GM13977 (cell line): ENCODE measurements around the gene CLDN10.

Source experiments
- DNase-seq: peaks from one replicate; pipeline ENCODE4 v3.0.0; 2012; ENCODE audit warnings: low spot score
- in situ Hi-C: fragments of 300-500 bp; cut with MboI; formaldehyde crosslinking; loops from one replicate; pipeline ENCODE4 v1.12.0; 2022; ENCODE audit warnings: low sequenced_read_pairs, low pct_unique_long_range_greater_than_20kb, mixed read lengths, inconsistent platforms; ENCODE audit not compliant: unreplicated experiment
- TF ChIP-seq, protein P1 (sequence below): IDR thresholded peaks from 2 replicates; pipeline ENCODE4 v1.5.1; 2012; ENCODE audit warnings: mild to moderate bottlenecking, control low read depth; ENCODE audit not compliant: insufficient read depth; ENCODE audit errors: extremely low read depth, missing control alignments

Gene CLDN10

DNA sequence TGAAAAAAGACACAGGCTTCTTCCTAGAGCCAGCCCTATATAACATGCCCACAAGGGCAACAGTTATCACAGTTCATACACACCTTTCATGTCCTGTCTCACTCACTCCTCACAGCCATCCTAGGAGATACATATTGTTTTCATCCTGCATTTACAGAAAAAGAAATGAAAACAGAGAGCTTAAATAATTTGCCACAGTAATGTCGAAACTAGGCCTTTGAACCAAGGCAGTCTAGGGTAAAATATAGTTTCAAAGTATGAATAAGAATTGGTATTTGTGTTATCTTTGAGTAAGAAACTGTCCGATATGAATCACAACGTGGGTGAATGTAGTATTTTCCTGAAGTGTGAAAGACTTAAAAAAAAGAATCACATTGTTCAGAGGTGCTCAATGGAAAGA, 26.8 kb downstream of the CLDN10 start:
- in situ Hi-C loops = no loop called here
- peak; percentile 32 for DNase-seq
- TF ChIP-seq, protein P1, sequence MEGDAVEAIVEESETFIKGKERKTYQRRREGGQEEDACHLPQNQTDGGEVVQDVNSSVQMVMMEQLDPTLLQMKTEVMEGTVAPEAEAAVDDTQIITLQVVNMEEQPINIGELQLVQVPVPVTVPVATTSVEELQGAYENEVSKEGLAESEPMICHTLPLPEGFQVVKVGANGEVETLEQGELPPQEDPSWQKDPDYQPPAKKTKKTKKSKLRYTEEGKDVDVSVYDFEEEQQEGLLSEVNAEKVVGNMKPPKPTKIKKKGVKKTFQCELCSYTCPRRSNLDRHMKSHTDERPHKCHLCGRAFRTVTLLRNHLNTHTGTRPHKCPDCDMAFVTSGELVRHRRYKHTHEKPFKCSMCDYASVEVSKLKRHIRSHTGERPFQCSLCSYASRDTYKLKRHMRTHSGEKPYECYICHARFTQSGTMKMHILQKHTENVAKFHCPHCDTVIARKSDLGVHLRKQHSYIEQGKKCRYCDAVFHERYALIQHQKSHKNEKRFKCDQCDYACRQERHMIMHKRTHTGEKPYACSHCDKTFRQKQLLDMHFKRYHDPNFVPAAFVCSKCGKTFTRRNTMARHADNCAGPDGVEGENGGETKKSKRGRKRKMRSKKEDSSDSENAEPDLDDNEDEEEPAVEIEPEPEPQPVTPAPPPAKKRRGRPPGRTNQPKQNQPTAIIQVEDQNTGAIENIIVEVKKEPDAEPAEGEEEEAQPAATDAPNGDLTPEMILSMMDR = no peak

DNA sequence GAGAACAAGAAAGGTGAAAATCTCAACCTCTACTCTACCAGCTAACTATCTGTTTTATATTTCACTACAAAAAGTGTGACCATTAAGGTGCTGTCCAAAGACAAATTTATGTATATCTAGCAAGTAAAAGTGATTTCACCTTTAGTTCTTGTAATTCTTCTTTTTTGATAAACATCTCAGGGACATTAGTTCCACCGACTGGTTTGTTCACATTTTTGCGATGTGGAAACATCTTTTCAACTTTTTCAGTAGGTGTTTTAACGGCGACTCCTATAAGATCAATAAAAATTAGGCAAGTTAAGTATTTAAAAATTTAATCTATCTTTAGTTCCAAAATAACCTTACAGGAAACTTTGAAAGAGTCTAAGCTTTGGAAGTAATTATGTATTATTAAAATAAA, 33.3 kb downstream of the CLDN10 start:
- DNase-seq = no peak
- TF ChIP-seq, protein P1 = no peak
- in situ Hi-C loops = no loop called here

DNA sequence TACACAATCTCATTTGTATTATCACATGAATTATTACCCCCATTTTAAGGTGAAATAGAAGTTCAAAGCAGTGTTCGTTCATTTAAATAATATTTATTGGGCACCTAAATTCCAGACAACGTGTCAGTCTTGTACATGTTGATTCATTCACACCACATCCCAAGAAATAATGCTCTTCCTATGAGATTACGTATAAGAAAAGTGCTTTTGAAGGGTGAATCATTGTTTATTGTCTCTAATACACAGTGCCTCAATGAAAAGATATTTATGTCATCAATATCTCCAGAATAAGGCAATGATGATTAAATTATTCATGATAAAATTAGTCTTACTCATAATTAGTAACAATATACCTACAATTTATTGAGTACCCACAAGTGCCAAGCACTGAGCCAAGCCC, 35.6 kb downstream of the CLDN10 start:
- TF ChIP-seq, protein P1 = no peak
- in situ Hi-C loops = no loop called here

DNA sequence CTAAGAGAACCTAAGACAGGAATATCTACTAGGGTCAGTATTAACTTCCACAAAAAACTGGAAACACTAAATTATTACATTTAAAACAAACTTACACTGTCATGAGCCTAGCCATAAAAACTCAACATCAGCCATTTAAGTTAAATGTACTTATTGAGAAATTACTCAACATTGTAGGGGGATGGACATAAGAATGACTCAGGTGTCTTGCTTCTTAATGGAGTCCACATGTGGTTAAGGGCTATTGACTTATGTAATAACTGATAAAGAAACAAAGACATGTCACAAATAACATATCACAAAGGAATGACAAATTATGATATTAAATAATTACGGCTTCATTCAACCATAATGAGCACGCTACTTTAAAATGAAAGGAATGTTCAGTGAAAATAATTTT, 36.2 kb downstream of the CLDN10 start:
- in situ Hi-C loops = no loop called here
- DNase-seq = no peak

More for the DNA sequence above, 35.6 kb downstream of the CLDN10 start:
- no peak for DNase-seq

DNA sequence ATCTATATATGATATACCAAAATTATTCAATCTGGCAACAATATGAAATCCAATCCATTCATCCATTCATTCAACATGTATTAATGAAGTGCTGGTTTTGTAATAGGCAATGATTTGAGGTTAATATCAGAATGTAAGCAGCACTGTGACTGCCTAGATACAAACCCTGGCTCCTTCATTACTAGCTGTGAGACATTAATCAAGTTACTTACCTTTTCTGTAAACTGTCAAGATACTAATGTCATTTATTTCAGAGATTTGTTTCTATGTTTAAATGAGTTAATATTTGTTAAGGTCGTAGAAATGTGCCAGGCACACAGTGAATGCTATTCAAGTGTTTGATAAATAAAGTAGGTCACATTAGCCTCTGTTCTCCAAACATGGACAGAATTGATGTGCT, 40.9 kb downstream of the CLDN10 start:
- TF ChIP-seq, protein P1 = no peak
- in situ Hi-C loops = no loop called here
- DNase-seq = no peak

More for the DNA sequence above, 36.2 kb downstream of the CLDN10 start:
- TF ChIP-seq, protein P1 = no peak

DNA sequence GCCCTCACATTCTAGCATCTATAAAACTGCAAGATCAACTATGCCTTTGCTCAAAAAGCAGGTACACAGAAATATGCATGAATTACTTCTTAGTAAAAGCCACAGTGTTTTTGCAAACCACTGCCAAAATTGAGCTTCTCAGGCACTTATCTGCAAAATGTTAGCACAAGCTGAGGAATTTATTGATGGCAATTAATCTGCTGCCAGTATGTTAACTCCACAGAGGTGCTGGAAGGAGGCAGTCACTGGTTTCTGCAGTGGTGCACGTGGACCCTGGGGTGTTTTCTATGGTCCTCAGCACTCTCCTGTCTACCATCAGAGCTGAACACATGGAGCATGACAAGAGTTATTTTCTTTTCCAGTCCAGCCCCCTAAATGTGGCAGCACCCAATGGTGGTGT, 44.2 kb downstream of the CLDN10 start:
- TF ChIP-seq, protein P1 = no peak
- no peak for DNase-seq
- in situ Hi-C loops = no loop called here

DNA sequence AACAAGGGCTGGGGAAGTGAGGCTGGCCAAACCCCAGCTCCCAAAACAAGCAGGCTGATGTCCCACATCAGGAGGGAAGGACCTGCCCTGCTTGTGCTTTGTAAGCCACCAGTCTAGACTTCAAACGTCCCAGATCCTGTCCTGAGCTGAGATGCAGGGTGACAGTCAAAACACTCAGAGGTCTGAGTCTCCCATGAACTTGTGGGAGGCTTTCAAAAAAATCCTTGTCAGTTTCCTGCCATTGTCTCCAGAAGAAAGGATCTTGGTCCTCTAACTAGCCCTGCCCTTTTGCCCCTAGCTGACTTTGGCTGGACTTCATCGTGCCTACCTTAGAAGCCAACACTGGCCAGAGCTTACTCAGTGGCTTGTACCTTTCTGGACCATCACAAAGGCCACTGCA, 48.7 kb downstream of the CLDN10 start:
- no peak for DNase-seq
- in situ Hi-C loops = loop anchor here (25.0 kb wide), 1 partner anchor 236 kb away; no protein-coding TSS in a partner anchor
- TF ChIP-seq, protein P1 = no peak
